GM19240 (cell line): ENCODE results near the gene RAB3B.
"Not testable (repeated sequence)": the region's sequence is repeated elsewhere in the genome, so short reads cannot be mapped to it uniquely, and the experiment has no call there.

Experiments
- DNase-seq: peaks from one replicate; pipeline ENCODE4 v3.0.0; 2011; ENCODE audit warnings: low spot score; ENCODE audit not compliant: insufficient read length

Gene RAB3B

DNA sequence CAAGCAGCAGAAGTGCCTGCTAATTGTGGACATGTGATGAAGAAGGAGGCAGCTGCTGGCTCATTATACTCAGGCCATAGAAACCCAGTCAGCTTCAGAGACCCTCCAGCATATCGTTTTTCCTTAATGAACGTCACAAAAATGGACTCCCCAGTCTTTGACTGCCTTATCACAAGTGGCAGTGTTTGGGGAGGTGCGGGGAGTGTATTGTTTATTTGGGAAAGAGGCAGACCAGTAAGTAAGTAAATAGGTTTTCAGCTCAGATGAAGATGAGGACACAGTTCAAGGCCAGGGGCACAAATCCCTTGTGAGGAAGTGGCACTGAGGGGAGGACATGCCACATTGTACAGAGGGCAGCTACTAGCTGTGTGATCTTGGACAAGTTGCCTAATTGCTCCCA, 68.5 kb downstream of the RAB3B start:
- DNase-seq: no peak

DNA sequence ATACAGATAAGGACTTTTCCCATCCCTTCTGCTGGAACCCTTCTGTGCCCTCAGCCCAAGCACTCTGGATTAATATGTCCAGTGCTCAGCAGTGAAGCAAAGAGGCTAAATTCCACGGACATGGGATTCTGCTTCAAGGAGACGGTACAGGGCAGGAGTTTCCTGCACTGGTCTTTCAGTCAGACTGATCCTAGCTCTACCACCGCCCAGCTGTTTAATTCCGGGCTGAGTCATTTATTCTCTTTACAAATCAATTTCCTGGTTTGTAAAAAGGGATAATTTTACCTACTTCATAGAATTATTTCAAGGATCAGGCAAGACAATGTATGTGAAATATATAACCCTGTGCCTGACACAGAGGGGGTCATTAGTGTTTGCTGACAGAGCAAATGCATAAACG, 70.4 kb downstream of the RAB3B start:
- DNase-seq: no peak

DNA sequence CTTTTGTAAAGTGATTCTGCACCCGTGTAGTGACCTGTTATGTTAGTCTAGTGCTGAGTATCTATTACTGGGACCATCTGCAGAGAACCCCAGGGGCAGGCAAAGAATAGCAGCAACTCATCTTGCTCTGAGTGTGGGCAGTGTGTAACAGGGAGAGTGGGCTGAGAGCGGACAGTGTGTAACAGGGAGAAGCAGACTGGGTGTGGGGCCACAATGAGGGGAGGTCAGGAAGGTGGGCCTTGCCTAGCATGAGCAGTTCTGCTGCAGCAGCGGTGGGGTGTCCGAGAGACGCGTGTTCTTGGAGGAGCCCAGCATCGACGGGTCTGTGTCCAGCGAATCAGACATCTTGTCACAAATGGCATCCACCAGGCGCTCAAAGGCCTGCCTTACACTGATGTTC, 70.8 kb downstream of the RAB3B start:
- DNase-seq: no peak

DNA sequence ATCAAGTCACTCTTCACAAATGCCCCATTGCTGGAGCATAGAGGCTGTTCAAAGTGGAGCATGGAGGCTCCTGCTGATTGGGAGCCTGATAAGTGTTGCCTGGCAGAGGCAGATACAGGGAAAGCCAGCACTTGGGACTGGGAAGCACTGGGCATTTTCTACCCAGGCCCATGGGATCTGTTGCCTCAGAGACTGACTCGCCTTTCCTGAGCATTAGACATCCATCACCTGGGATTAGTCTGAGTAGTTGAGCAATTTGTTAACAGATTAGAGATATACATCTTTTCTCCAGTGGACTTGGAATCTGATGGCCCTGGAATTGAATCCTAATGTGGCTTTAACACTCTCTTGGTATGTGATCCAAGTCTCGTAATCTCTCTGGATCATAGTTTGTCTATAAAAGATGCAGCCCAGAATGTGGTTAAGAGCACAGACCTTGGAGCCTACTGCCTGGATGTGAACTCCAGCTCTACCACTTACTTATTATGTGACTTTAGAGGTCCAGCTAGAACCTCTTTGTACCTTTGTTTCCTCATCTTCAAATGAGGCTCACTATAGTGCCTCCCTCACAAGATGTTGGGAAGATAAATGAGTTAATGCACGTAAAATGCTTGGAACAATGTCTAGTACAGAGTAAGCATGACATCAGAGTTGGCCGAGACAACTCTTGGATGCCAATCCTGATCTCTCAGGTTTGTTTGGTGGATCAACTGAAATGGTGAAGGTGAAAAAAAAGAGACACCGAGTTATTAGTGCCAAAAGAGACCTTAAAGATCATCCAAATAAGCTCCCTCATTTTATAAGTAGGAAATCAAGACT, 73.7 kb downstream of the RAB3B start:
- no peak for DNase-seq

DNA sequence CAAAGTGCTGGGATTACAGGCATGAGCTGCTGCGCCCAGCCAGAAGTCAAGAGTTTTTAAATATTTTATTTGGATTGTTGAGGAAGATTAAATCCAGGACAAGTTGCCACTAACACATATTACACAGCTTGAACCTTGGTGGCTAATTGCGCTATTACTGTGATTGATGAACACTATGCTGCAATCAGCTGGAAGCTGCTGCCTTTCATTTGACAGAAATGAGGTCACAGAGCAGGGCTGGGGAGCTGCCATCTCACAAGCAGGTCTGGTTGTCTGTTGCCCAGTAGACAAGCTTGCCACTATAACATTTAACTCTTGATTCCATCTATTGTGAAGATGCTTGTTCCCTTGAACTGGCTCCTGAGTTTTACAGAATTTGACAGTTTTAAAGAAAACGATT, 74.5 kb downstream of the RAB3B start:
- DNase-seq: no peak

DNA sequence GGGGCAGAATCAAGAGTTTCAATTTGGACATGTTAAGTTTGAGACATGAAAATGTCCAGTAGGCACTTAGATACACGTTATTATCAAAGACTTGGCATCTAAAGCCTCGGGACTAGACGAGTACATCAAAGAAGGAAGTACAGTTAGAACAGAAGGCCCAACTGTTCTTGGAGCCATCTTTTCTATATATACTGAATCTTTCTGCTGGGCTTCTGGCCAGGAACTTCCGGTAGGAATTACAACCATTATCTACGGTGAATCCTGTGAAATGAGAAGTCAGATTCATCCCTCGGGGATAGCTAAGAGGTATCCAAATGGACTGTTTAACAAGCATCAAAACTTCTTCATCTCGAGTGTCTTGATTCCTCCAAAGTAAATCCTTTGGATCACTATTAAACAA, 77.6 kb downstream of the RAB3B start:
- DNase-seq: no peak

DNA sequence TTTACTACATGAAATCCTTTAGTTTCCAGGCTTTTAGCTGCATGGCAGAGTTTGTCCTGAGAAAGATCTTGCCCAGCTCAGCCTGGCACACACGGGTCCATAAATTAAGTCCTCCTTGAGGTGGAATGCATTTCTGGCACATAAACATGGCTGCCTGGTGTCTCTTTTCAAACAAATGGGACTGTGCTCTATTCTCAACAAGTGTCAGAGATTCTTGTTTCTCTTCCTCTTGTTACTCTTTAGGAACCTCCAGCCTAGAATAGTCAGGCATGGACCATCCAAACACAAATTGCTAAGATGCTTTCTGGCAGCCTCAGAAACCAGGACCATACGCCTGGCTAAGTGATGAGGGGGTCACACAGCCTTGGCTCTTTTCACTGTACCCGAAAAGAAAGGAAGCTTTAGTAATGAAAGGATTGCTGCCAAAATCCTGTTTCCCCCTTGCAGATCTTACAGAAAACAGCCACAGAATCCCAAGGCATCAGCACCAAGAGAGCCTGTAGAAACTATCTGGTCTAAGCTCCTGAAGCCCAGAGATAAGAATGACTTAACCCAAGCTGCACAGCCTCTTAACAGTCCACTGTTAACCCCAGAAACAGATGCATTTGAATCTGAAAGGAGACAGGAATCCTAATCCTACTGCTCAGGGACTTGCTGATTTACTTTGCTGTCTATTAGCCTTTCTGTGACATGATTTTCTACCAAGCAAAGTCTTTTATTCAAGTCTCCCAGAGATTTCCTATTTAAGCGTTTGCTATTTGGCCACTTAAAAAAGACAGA, 80.1 kb downstream of the RAB3B start:
- no peak for DNase-seq

DNA sequence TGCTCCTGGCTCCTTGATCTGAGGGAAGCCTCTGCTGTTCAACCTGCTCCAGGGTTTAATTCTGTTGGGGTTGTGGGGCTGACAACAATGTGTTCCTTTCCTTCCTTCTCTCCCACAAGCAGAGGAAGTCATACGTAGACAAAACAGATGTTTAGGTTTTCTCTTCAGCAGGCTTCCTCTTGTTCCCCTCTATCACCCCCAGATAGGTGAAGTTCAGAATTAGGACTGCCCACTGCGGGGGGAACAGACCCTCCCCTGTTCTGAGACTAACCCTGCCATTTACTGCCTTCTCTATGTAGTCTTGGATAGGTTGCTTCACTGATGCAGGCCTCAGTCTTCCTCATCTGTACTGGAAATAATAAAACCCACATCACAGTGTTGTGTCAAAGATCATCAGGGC, 82.0 kb downstream of the RAB3B start:
- DNase-seq: no peak

DNA sequence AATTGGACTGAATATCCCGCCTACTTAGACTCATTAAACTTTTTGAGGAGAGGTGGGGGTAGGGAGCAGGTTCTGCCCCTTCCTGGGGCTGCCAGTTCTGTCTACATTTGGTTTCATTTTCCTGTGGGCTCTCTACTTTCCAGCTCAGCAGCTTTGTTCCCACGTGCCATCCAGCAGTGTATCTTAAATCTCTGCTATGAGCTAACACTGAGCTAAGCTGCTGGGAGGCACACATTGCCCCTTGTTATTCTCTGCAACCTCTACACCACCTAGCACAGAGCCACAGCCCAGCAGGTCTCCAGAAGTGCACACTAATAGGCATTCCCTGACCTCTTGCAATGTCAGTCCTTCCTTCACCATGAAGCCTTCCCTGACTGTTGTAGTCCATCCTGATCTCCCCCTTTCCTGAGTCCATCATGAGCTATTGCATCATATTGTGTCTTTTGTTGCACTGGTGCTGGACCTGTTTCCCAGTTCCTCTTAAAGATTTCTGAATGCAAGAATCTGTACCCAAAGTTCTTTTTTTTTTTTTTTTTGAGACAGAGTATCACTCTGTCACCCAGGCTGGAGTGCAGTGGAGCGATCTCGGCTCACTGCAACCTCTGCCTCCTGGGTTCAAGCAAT, 83.3 kb downstream of the RAB3B start:
- DNase-seq: no peak

DNA sequence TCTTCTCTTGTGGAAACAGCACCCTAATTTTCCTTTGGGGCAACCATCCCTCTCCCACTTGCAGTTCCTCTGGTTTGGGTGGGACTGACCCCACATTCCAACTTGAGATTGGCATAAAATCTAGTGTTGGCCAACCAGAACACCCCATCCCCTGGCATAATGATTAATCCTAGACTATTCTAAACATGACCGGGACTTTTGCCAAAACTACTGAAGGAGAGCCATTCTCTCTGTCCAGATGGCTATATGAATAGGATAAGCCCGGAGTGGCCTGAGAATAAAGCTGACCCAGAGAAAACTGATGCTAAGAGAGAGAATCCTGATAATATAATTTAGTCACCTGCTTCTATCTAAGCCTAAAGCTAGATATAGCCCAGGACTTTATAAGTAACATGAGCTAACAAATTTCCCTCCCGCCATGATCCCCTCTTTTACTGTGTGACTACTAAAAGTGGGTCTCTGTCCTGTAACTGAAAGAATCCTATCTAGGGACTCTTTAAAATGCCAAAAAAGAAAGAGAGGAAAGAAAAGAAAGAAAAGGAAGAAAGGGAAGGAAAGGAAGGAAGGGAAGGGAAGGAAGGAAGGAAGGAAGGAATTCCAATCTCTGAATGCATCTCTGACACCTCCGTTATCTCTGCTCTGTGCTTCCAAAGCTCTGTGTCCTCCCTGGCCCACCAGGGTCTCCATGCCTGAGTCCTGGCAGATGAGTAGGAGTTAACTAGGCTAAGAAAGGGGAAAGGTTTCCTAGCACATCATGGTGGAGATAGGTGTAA, 84.0 kb downstream of the RAB3B start:
- DNase-seq: no peak

DNA sequence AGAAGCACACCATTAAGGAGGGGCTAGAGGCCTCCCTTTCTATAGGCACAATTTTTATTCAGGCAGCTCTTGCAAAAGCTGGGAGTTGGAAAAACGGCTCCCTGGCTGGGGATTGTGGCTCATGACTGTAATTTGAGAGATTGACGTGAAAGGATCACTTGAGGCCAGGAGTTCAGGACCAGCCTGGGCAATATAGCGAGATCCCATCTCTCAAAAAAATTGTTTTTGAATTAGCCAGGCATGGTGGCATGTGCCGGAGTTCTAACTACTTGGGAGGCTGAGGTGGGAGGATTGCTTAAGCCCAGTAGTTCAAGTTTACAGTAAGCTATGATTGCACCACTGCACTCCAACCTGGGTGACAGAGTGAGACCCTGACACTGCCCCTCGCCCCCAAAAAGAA, 88.0 kb downstream of the RAB3B start:
- DNase-seq: no peak

DNA sequence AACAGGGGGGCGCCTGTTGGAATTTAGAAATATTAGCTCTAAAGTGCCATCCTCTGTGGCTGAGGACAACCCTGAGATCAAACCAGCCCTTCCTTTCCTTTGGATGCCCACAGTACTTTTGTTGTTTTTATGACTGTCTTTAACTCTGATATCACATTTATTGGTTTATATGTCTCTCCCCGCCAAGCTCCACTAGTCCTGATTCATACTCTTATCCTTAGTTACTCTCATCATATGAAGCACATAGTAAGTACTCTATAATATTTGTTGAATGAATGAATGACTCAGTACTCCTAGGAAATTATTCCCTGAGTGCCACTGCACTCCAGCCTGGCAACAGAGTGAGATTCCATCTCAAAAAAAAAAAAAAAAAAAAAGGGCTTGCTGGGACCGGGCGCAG, 89.3 kb downstream of the RAB3B start:
- DNase-seq: no peak

DNA sequence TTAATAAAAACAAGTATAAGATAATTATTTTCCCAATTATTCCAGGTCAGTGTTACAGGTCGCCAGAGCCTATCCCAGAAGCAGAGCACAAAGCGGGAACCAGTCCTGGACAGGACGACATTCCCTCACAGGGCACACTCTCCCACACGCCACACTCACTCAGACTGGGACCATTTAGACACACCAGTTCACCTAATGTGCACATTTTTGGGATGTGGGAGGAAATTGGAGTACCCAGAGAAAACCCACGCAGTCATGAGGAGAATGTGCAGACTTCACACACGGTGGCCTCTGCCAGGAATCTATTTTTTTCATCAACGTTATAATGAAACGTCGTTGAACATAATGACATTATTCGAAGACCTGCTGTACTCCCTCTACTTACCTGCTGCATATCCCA, 91.5 kb downstream of the RAB3B start:
- no peak for DNase-seq

DNA sequence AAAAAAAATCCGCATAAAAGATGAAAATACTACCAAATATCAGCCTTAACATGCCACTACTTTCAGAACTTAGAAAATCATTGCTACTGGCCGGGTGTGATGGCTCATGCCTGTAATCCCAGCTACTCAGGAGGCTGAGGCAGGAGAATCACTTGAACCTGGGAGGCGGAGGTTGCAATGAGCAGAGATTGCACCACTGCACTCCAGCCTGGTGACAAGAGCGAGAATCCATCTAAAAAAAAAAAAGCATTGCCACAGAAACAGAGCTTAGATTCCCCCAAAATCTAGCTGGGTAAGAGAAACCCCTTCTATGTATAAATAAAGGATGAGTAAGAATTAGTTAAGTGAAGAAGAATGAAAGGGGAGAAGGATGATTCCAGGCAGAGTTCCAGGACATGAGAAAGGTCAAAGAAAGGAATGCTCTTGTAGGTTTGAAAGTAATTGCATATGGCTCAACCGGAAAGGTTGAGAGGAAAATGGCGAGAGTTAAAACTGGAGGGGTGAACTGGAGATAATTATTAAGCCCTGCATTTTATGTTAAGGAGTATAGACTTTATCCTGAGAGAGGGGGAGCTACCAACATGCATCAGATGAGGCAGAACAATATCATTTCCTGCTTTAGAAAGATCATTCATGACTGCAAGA, 92.3 kb downstream of the RAB3B start:
- no peak for DNase-seq

DNA sequence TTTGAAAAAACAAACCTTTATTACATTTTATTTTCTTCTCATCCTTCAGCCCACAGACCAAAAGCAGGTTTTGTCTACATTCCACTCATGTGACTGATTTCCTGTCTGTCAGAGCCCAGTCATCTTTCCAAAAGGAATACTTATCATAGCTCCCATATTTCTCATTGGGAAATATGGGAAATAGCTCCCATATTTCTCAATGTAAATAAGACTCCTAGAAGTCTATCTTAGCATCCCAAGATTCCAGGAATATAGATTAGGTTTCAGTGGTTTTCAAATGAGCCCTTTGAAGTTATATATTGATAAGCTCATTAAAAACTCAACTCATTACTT, 92.8 kb downstream of the RAB3B start:
- no peak for DNase-seq

DNA sequence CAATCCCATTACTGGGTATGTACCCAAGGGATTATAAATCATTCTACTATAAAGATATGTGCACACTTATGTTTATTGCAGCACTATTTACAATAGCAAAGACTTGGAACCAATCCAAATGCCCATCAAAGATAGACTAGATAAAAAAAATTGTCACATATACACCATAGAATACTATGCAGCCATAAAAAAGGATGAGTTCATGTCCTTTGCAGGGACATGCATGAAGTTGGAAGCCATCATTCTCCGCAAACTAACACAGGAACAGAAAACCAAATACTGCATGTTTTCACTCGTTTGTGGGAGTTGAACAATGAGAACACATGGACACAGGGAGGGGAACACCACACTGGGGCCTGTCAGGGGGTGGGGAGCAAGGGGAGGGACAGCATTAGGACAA, 95.8 kb downstream of the RAB3B start:
- not testable (repeated sequence) for DNase-seq

DNA sequence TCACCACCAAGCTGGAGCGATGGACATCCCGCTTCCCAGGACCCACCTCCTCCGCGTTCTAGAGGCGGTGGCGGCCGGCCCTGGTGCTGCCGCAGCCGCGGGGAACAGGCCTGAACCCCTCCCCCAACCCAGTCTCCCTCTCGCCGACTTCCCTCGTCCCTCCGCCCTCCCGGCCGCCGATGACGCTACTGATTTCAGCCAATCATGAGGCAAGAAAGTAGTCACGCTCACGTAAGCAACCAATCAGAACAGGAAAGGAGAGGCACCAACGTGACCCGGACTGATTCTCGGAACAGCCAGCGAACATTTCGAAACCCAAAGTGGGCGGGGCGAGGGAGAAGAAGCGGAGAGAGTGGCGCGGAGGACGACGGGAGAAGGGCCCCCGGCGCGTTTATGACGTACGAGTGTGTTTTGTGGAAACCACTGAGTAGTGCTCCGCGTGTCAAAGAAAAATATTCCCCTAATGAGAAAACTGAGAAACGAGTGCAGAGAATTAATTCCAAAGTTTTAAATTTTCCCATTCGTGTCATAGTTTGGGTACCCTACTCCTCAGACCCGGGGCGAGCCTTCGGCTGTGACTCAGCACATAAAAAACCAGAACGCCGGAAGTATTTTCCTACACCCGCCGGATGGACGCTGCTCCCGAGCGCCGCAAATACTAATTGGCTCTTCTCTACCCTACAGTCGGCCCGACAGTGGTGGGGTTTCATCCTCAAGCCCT, 111.7 kb downstream of the RAB3B start, which contains the start of gene NRDC:
Gene NRDC (minus strand): TSS at position 112 of the 721 bp plus-strand sequence. CDS start 112 bp downstream, outside the sequence.
- DNase-seq: peak; percentile 74

DNA sequence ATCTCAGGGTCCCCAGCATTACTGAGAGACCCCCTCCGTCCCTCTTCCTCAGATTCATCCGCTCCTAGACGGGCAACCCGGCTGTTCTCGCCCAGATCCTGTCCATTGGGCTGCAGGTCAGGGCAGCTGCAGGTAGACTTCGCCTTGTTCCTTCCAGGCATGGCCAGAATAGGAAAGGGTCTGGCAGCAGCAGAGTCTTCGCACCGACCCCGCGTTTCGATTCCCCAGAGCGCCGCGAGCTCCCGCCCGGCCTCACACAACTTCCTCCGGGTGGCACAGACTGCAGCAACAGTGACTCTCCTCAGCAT, 112.2 kb downstream of the RAB3B start:
- DNase-seq: peak; percentile 1

DNA sequence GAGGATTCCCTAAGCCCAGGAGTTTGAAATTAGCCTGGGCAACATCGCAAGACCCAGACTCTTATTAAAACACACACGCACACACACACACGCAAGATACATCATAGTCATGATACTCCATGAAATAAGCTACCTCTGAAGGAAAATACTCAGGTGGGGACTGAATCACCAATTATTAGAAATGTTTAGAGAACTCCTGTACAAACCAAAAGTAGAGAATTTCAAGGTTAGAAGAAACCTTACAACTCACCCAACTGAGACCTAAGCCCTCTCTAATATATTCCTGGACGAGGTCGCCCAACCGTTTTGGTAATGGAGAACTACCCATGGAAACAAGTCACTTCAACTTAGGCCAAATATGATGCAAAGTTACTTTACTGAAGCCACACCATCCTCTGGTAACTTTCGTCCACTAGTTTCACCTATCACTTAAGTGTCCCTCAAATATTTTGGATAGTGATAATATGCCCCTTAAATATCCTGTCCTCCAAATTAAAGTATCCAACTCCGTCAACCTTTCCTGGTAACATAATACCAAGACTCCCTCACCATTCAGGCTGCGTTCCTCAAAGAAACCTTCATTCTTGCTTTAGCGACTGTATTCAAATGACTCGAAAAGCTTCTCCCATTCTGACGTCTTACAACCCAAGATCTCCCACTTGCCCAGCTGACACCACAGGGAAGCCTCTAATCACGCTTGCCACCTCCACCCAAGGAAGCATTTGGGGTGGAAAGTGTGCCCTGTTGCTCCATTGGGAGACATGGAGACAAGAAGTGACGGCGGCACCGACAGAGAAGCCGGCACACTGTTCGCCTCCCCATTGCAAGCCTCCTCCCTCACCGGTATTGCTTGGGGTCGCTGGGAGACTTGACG, 112.8 kb downstream of the RAB3B start:
- DNase-seq: no peak

DNA sequence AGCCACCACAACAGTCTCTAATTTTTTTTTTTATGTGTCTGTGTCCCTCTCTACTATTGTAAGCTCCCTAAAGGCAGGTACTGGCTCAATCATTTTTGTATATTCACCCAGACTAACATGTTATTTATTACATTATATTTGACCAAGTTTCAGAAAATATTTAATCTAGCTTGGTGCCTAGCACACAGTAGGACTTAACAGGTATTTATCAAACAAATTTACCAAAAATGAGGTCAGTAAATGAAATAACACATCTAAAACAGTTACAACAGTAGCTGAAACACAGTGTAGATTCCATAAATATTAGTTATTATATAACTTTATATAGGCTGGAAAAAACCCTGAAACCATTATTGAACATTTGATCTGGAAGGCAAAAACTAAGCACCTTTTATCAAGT, 114.7 kb downstream of the RAB3B start:
- no peak for DNase-seq
